Measurements from ENCODE around the gene ANGEL1.

ANGEL1 gene

GRCh38 chr14:76834241-76834661, 21.6 kb upstream of the ANGEL1 start:
- H3K27me3 ChIP-seq (ENCODE audit: insufficient read depth, low read length), result no peaks in the 10 kb centered on the region
- peaks cover 8% of the 10 kb centered on the region; the same call in 1 of the 2 replicates for H3K4me1 ChIP-seq (ENCODE audit: insufficient read depth, low read length)
- H3K36me3 ChIP-seq (ENCODE audit: insufficient read depth, low read length), result no peaks in the 10 kb centered on the region
- no peak overlapping the region for H3K9ac ChIP-seq (ENCODE audit: low read depth, low read length)
- WGBS, result 90% methylated on average over 7 of the region's 7 CpGs
- no peak overlapping the region for H3K4me3 ChIP-seq (ENCODE audit: low read length)
- no peaks in the 10 kb centered on the region for H3K9me3 ChIP-seq (ENCODE audit: insufficient read depth, low read depth, low read length)
- no peak overlapping the region for H3K27ac ChIP-seq (ENCODE audit: low read depth, low read length)

GRCh38 chr14:76833011-76833410, 20.3 kb upstream of the ANGEL1 start:
- WGBS, result 94% methylated on average over 1 of the region's 2 CpGs
- Histone ChIP-seq H3K27ac (ENCODE audit: low read depth, low read length) (no peak overlapping the region), H3K9me3 (ENCODE audit: insufficient read depth, low read depth, low read length) (no peaks in the 10 kb centered on the region), H3K9ac (ENCODE audit: low read depth, low read length) (no peak overlapping the region), H3K36me3 (ENCODE audit: insufficient read depth, low read length) (no peaks in the 10 kb centered on the region), H3K4me3 (ENCODE audit: low read length) (no peak overlapping the region), H3K27me3 (ENCODE audit: insufficient read depth, low read length) (no peaks in the 10 kb centered on the region), H3K4me1 (ENCODE audit: insufficient read depth, low read length) (peaks cover 17% of the 10 kb centered on the region)

- H3K4me3 ChIP-seq (ENCODE audit: low read length), result no peak overlapping the region
- no peaks in the 10 kb centered on the region for H3K36me3 ChIP-seq (ENCODE audit: insufficient read depth, low read length)
- no peak overlapping the region for H3K27ac ChIP-seq (ENCODE audit: low read depth, low read length)
- peaks cover 17% of the 10 kb centered on the region for H3K4me1 ChIP-seq (ENCODE audit: insufficient read depth, low read length)
- H3K9me3 ChIP-seq (ENCODE audit: insufficient read depth, low read depth, low read length), result no peaks in the 10 kb centered on the region
- WGBS, result 88% methylated on average over 1 of the region's 1 CpG
- H3K27me3 ChIP-seq (ENCODE audit: insufficient read depth, low read length), result no peaks in the 10 kb centered on the region
- H3K9ac ChIP-seq (ENCODE audit: low read depth, low read length), result no peak overlapping the region
These were observed 19.9 kb upstream of the ANGEL1 start for GRCh38 chr14:76832503-76832988.

- no peak overlapping the region for H3K9ac ChIP-seq (ENCODE audit: low read depth, low read length)
- H3K9me3 ChIP-seq (ENCODE audit: insufficient read depth, low read depth, low read length), result no peaks in the 10 kb centered on the region
- H3K4me3 ChIP-seq (ENCODE audit: low read length), result no peak overlapping the region
- no peak overlapping the region for H3K27ac ChIP-seq (ENCODE audit: low read depth, low read length)
- peaks cover 17% of the 10 kb centered on the region for H3K4me1 ChIP-seq (ENCODE audit: insufficient read depth, low read length)
- no peaks in the 10 kb centered on the region for H3K27me3 ChIP-seq (ENCODE audit: insufficient read depth, low read length)
- WGBS, result 97% methylated on average over 4 of the region's 4 CpGs
- H3K36me3 ChIP-seq (ENCODE audit: insufficient read depth, low read length), result no peaks in the 10 kb centered on the region
These were observed 17.9 kb upstream of the ANGEL1 start for GRCh38 chr14:76830556-76830955.

- Histone ChIP-seq H3K4me1 (ENCODE audit: insufficient read depth, low read length) (peaks cover 17% of the 10 kb centered on the region), H3K4me3 (ENCODE audit: low read length) (no peak overlapping the region), H3K27ac (ENCODE audit: low read depth, low read length) (no peak overlapping the region), H3K9me3 (ENCODE audit: insufficient read depth, low read depth, low read length) (no peaks in the 10 kb centered on the region), H3K9ac (ENCODE audit: low read depth, low read length) (no peak overlapping the region), H3K27me3 (ENCODE audit: insufficient read depth, low read length) (no peaks in the 10 kb centered on the region), H3K36me3 (ENCODE audit: insufficient read depth, low read length) (no peaks in the 10 kb centered on the region)
- WGBS, result 80% methylated on average over 7 of the region's 7 CpGs
These were observed 17.2 kb upstream of the ANGEL1 start for GRCh38 chr14:76829650-76830421.

- 28% methylated on average over 3 of the region's 3 CpGs for WGBS
- no peak overlapping the region for H3K9ac ChIP-seq (ENCODE audit: low read depth, low read length)
- H3K4me3 ChIP-seq (ENCODE audit: low read length), result no peak overlapping the region
- no peaks in the 10 kb centered on the region for H3K27me3 ChIP-seq (ENCODE audit: insufficient read depth, low read length)
- H3K4me1 ChIP-seq (ENCODE audit: insufficient read depth, low read length), result peaks cover 17% of the 10 kb centered on the region
- no peak overlapping the region for H3K27ac ChIP-seq (ENCODE audit: low read depth, low read length)
- no peaks in the 10 kb centered on the region for H3K9me3 ChIP-seq (ENCODE audit: insufficient read depth, low read depth, low read length)
- no peaks in the 10 kb centered on the region for H3K36me3 ChIP-seq (ENCODE audit: insufficient read depth, low read length)
These were observed 16.3 kb upstream of the ANGEL1 start for GRCh38 chr14:76829013-76829365.

- no peaks in the 10 kb centered on the region for H3K36me3 ChIP-seq (ENCODE audit: insufficient read depth, low read length)
- 75% methylated on average over 17 of the region's 17 CpGs for WGBS
- peaks cover 17% of the 10 kb centered on the region for H3K4me1 ChIP-seq (ENCODE audit: insufficient read depth, low read length)
- H3K9me3 ChIP-seq (ENCODE audit: insufficient read depth, low read depth, low read length), result no peaks in the 10 kb centered on the region
- H3K27me3 ChIP-seq (ENCODE audit: insufficient read depth, low read length), result no peaks in the 10 kb centered on the region
- no peak overlapping the region for H3K27ac ChIP-seq (ENCODE audit: low read depth, low read length)
- no peak overlapping the region for H3K4me3 ChIP-seq (ENCODE audit: low read length)
- no peak overlapping the region for H3K9ac ChIP-seq (ENCODE audit: low read depth, low read length)
These were observed 15.8 kb upstream of the ANGEL1 start for GRCh38 chr14:76828339-76829012.

- Histone ChIP-seq H3K27ac (ENCODE audit: low read depth, low read length) (no peak overlapping the region), H3K9me3 (ENCODE audit: insufficient read depth, low read depth, low read length) (no peaks in the 10 kb centered on the region), H3K9ac (ENCODE audit: low read depth, low read length) (no peak overlapping the region), H3K36me3 (ENCODE audit: insufficient read depth, low read length) (no peaks in the 10 kb centered on the region), H3K4me1 (ENCODE audit: insufficient read depth, low read length) (peaks cover 17% of the 10 kb centered on the region), H3K4me3 (ENCODE audit: low read length) (no peak overlapping the region), H3K27me3 (ENCODE audit: insufficient read depth, low read length) (no peaks in the 10 kb centered on the region)
- WGBS, result 86% methylated on average over 9 of the region's 9 CpGs
These were observed 15.1 kb upstream of the ANGEL1 start for GRCh38 chr14:76827696-76828296.

GRCh38 chr14:76826122-76826521, 13.4 kb upstream of the ANGEL1 start, which contains the start of gene LRRC74A:
LRRC74A (plus strand) TSS chr14:76826408; CDS start chr14:76826698, 290 bp downstream.
- peaks cover 17% of the 10 kb centered on the region for H3K4me1 ChIP-seq (ENCODE audit: insufficient read depth, low read length)
- no peaks in the 10 kb centered on the region for H3K9me3 ChIP-seq (ENCODE audit: insufficient read depth, low read depth, low read length)
- H3K27ac ChIP-seq (ENCODE audit: low read depth, low read length), result no peak within 1 kb of the TSS
- H3K27me3 ChIP-seq (ENCODE audit: insufficient read depth, low read length), result no peaks in the 10 kb centered on the region
- H3K4me3 ChIP-seq (ENCODE audit: low read length), result no peak within 1 kb of the TSS
- H3K9ac ChIP-seq (ENCODE audit: low read depth, low read length), result no peak within 1 kb of the TSS
- no peaks in the 10 kb centered on the region for H3K36me3 ChIP-seq (ENCODE audit: insufficient read depth, low read length)
- WGBS, result 86% methylated on average over 2 of the region's 2 CpGs

GRCh38 chr14:76820700-76821099, 8.0 kb upstream of the ANGEL1 start:
- no peak overlapping the region for H3K9ac ChIP-seq (ENCODE audit: low read depth, low read length)
- 92% methylated on average over 1 of the region's 2 CpGs for WGBS
- no peaks in the 10 kb centered on the region for H3K27me3 ChIP-seq (ENCODE audit: insufficient read depth, low read length)
- H3K4me3 ChIP-seq (ENCODE audit: low read length), result no peak overlapping the region
- H3K36me3 ChIP-seq (ENCODE audit: insufficient read depth, low read length), result no peaks in the 10 kb centered on the region
- no peaks in the 10 kb centered on the region for H3K9me3 ChIP-seq (ENCODE audit: insufficient read depth, low read depth, low read length)
- H3K27ac ChIP-seq (ENCODE audit: low read depth, low read length), result no peak overlapping the region
- no peaks in the 10 kb centered on the region for H3K4me1 ChIP-seq (ENCODE audit: insufficient read depth, low read length)
